ENCODE measurements around the gene ARFIP1.

The ARFIP1 gene

GRCh38 chr4:152917543-152918395, 138.0 kb downstream of the ARFIP1 start:
- no peaks in the 10 kb centered on the region for H3K4me1 ChIP-seq (ENCODE audit: low read depth, poor library complexity, severe bottlenecking)
- H3K4me3 ChIP-seq (IDR thresholded peaks at IDR 0.05; ENCODE audit: insufficient read depth, low read depth, low read length): no peak overlapping the region
- no peak for TF ChIP-seq CTCF (conservative IDR thresholded peaks at IDR 0.05; ENCODE audit: low read depth, low read length)
- no peaks in the 10 kb centered on the region for H3K79me2 ChIP-seq (ENCODE audit: insufficient read depth, low read depth)
- no peak overlapping the region for H3K9ac ChIP-seq
- no peak overlapping the region for H3K27ac ChIP-seq
- no peak overlapping the region for H2AFZ ChIP-seq (ENCODE audit: low read depth)
- H3K4me2 ChIP-seq: no peak overlapping the region
- H3K27me3 ChIP-seq (ENCODE audit: insufficient read depth, low read depth): no peaks in the 10 kb centered on the region
- no peaks in the 10 kb centered on the region for H3K36me3 ChIP-seq (ENCODE audit: insufficient read depth)
- H4K20me1 ChIP-seq (ENCODE audit: insufficient read depth): no peaks in the 10 kb centered on the region

- Histone ChIP-seq H3K9ac (no peak overlapping the region), H3K4me1 (ENCODE audit: low read depth, poor library complexity, severe bottlenecking) (no peaks in the 10 kb centered on the region), H3K27me3 (ENCODE audit: insufficient read depth, low read depth) (no peaks in the 10 kb centered on the region), H3K4me3 (IDR thresholded peaks at IDR 0.05; ENCODE audit: insufficient read depth, low read depth, low read length) (no peak overlapping the region), H3K79me2 (ENCODE audit: insufficient read depth, low read depth) (no peaks in the 10 kb centered on the region), H4K20me1 (ENCODE audit: insufficient read depth) (no peaks in the 10 kb centered on the region), H3K4me2 (no peak overlapping the region), H2AFZ (ENCODE audit: low read depth) (no peak overlapping the region), H3K36me3 (ENCODE audit: insufficient read depth) (no peaks in the 10 kb centered on the region), H3K27ac (no peak overlapping the region)
- no peak for TF ChIP-seq CTCF (conservative IDR thresholded peaks at IDR 0.05; ENCODE audit: low read depth, low read length)
Measured at GRCh38 chr4:152919826-152920225, 140.1 kb downstream of the ARFIP1 start.

GRCh38 chr4:152920768-152921167, 141.0 kb downstream of the ARFIP1 start:
- no peak overlapping the region for H3K27ac ChIP-seq
- no peak overlapping the region for H3K4me3 ChIP-seq (IDR thresholded peaks at IDR 0.05; ENCODE audit: insufficient read depth, low read depth, low read length)
- H4K20me1 ChIP-seq (ENCODE audit: insufficient read depth): no peaks in the 10 kb centered on the region
- H2AFZ ChIP-seq (ENCODE audit: low read depth): no peak overlapping the region
- H3K36me3 ChIP-seq (ENCODE audit: insufficient read depth): no peaks in the 10 kb centered on the region
- no peak overlapping the region for H3K4me2 ChIP-seq
- no peaks in the 10 kb centered on the region for H3K79me2 ChIP-seq (ENCODE audit: insufficient read depth, low read depth)
- no peak overlapping the region for H3K9ac ChIP-seq
- no peaks in the 10 kb centered on the region for H3K4me1 ChIP-seq (ENCODE audit: low read depth, poor library complexity, severe bottlenecking)
- no peak for TF ChIP-seq CTCF (conservative IDR thresholded peaks at IDR 0.05; ENCODE audit: low read depth, low read length)
- no peaks in the 10 kb centered on the region for H3K27me3 ChIP-seq (ENCODE audit: insufficient read depth, low read depth)

GRCh38 chr4:152921284-152921683, 141.5 kb downstream of the ARFIP1 start:
- Histone ChIP-seq H3K27ac (no peak overlapping the region), H3K36me3 (ENCODE audit: insufficient read depth) (no peaks in the 10 kb centered on the region), H4K20me1 (ENCODE audit: insufficient read depth) (no peaks in the 10 kb centered on the region), H3K27me3 (ENCODE audit: insufficient read depth, low read depth) (no peaks in the 10 kb centered on the region), H3K4me2 (no peak overlapping the region), H3K4me3 (IDR thresholded peaks at IDR 0.05; ENCODE audit: insufficient read depth, low read depth, low read length) (no peak overlapping the region), H3K9ac (no peak overlapping the region), H3K79me2 (ENCODE audit: insufficient read depth, low read depth) (no peaks in the 10 kb centered on the region), H2AFZ (ENCODE audit: low read depth) (no peak overlapping the region), H3K4me1 (ENCODE audit: low read depth, poor library complexity, severe bottlenecking) (no peaks in the 10 kb centered on the region)
- TF ChIP-seq CTCF (conservative IDR thresholded peaks at IDR 0.05; ENCODE audit: low read depth, low read length): no peak

Data from KMS-11 (cell line).